ENCODE measurements around the gene FYTTD1.

Gene FYTTD1

DNA sequence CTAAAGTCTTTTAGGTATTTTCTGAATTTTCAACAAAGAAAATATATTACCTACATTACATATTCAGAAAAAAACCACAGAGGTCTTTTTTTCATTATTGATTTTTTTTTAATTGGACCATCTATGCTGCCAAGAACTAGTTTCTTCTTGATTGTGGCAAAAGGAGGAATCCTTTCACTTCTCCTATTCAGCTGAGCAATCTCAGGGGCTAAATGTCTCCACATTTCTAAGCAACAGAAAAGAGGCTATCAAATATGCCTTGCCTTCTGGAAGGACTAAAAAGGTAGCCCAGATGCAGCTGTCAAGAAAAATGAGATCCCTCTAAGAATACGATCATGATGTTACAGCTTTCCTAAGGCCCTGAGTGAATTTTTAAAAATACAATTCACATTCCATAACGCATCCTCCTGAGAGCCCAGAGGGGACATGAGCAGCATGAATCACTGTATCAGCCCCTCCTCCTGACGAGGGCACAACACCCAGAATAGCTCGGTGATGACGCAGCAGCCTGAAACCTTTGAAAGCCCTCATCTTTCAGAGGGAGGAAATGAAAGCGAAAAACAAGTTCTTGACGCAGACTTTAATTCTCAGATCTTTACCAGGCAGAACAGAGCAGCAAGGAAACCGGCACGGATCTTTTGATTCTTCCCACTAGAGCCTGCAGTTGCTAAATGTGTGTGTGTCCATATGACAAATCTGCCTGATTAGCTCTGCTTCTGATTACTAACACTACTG, 37.5 kb upstream of the FYTTD1 start:
- TF ChIP-seq REST (IDR thresholded peaks at IDR 0.05; ENCODE audit: insufficient read depth in 1 of 2, low read depth in 2 of 2, low read length in 2 of 2) (no peak), SIN3A (IDR thresholded peaks at IDR 0.05; ENCODE audit: borderline replicate concordance, insufficient read depth, low read length) (0 out of 2 replicates have a peak, but pooled peaks have one; percentile 17)

- TF ChIP-seq FOXP2 (optimal IDR thresholded peaks at IDR 0.05; ENCODE audit: borderline replicate concordance, extremely low read depth, extremely low read length, insufficient read depth) = no peak
- TF ChIP-seq SIN3A (IDR thresholded peaks at IDR 0.05; ENCODE audit: borderline replicate concordance, insufficient read depth, low read length) = no peak
- TF ChIP-seq POLR2AphosphoS5 (IDR thresholded peaks at IDR 0.05; ENCODE audit: low read depth, low read length) = no peak
- TF ChIP-seq TAF1 (IDR thresholded peaks at IDR 0.05; ENCODE audit: borderline replicate concordance, insufficient read depth, low read length) = no peak
- TF ChIP-seq REST (IDR thresholded peaks at IDR 0.05; ENCODE audit: insufficient read depth in 1 of 2, low read depth in 2 of 2, low read length in 2 of 2) = no peak
These were observed 36.2 kb upstream of the FYTTD1 start for GRCh38 chr3:197713477-197713822.

DNA sequence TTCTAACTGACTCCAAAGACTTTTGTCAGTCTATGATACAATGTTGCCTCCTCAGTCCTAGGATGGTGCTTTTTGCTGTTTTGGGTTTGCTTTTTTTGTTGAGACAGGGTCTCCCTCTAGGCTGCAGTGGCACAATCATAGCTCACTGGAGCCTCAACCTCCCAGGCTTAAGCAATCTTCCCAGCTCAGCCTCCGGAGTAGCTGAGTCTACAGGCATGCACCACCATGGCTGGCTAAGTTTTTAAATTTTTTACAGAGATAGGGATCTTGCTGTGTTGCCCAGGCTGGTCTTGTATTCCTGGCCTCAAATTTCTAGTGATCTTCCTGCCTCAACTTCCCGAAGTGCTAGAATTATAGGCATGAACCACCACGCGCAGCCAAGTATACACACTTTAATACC, 35.4 kb upstream of the FYTTD1 start:
- TF ChIP-seq SIN3A (IDR thresholded peaks at IDR 0.05; ENCODE audit: borderline replicate concordance, insufficient read depth, low read length) (no peak), REST (IDR thresholded peaks at IDR 0.05; ENCODE audit: insufficient read depth in 1 of 2, low read depth in 2 of 2, low read length in 2 of 2) (no peak), FOXP2 (optimal IDR thresholded peaks at IDR 0.05; ENCODE audit: borderline replicate concordance, extremely low read depth, extremely low read length, insufficient read depth) (no peak), POLR2AphosphoS5 (IDR thresholded peaks at IDR 0.05; ENCODE audit: low read depth, low read length) (no peak), TAF1 (IDR thresholded peaks at IDR 0.05; ENCODE audit: borderline replicate concordance, insufficient read depth, low read length) (no peak)

DNA sequence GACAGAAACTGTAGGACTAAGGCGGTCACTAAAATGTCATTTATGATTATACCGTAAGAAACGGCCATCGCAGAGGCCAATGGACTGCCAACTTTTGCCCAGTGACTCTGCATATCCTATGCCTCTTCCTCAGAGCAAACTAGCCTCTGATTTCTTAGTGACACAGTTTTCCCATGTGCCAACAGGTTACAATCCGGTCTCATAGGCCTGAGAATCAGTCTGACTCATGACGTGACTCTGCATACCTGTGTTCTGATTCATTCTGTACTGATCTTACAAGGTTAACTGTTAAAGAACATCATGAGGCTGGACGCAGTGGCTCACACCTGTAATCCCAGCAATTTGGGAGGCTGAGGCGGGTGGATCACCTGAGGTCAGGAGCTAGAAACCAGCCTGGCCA, 30.8 kb upstream of the FYTTD1 start:
- TF ChIP-seq TAF1 (IDR thresholded peaks at IDR 0.05; ENCODE audit: borderline replicate concordance, insufficient read depth, low read length) (no peak), SIN3A (IDR thresholded peaks at IDR 0.05; ENCODE audit: borderline replicate concordance, insufficient read depth, low read length) (no peak), REST (IDR thresholded peaks at IDR 0.05; ENCODE audit: insufficient read depth in 1 of 2, low read depth in 2 of 2, low read length in 2 of 2) (no peak), POLR2AphosphoS5 (IDR thresholded peaks at IDR 0.05; ENCODE audit: low read depth, low read length) (no peak), FOXP2 (optimal IDR thresholded peaks at IDR 0.05; ENCODE audit: borderline replicate concordance, extremely low read depth, extremely low read length, insufficient read depth) (no peak)

DNA sequence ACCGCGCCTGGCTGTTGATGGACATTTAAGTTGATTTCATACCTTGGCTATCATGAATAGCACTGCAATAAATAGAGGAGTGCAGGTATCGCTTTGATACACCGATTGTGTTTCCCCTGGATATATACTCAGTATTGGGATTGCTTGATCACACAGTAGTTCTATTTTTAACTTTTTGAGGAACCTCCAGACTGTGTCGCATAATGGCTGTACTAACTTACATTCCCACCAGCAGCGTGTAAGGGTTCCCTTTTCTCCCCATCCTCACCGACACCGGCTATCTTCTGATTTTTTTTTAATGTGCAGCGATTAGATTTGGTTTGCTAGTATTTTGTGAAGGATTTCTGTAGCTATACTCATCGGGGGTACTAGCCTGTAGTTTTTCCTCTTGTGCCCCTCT, 29.0 kb upstream of the FYTTD1 start:
- TF ChIP-seq POLR2AphosphoS5 (IDR thresholded peaks at IDR 0.05; ENCODE audit: low read depth, low read length) = no peak
- no peak for TF ChIP-seq FOXP2 (optimal IDR thresholded peaks at IDR 0.05; ENCODE audit: borderline replicate concordance, extremely low read depth, extremely low read length, insufficient read depth)
- no peak for TF ChIP-seq REST (IDR thresholded peaks at IDR 0.05; ENCODE audit: insufficient read depth in 1 of 2, low read depth in 2 of 2, low read length in 2 of 2)
- TF ChIP-seq SIN3A (IDR thresholded peaks at IDR 0.05; ENCODE audit: borderline replicate concordance, insufficient read depth, low read length) = no peak
- TF ChIP-seq TAF1 (IDR thresholded peaks at IDR 0.05; ENCODE audit: borderline replicate concordance, insufficient read depth, low read length) = no peak

Data from PFSK-1 (cell line).